ENCODE measurements around the gene MLYCD. TPM values are rescaled to one million over a fixed set of nuclear protein-coding genes. Genes with fewer than 3 reads are reported as not detected.

Gene MLYCD
- total RNA-seq, 5 donors from 2014 or later (not counting 1 experiment from before 2014, with no cell fraction given), result 7.2 to 10.3 (median 9.1) TPM

DNA sequence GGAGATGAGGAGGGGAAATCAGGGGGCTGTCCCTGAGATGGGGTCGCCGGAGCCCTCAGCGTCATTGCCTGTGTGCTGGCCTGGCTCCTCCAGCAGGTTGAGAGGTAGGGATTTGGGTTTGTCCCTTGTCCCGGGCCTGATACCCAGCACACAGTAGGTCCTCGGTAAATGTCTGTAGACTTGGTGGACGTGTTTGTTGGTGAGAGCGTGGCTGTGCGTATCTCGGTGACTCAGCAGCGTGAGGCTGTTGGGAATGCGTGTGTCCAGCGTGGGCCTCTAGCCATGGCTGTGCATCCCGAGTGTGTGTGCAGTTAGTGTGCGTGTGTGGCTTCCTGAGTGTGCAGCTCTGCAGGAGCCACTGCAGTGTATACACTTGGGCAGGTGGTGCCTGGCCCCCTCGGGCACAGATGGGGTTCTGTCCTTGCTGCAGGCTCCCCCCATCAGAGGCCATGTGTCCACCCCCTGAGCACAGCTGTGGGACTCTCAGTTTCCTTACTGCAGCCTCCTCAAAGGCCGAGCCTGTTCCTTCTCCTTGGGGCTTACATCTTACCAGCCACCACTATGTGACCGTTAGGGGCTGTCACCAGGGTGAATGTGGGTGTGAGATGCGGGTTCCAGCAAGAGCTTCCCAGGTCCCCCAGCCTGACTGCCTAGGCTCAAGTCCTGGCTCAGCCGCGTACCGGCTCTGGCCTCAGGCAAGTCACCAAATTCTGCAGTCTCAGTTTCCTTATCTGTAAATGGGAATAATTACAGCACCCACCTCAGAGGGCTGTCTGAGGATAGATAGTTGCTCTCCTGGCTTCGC is 74.9 kb downstream of the MLYCD start:
- Mint-ChIP-seq H3K4me3 (no peak overlapping the region), H3K36me3 (no peaks in the 10 kb centered on the region), H3K27me3 (peaks cover 17 to 37% of the 10 kb centered on the region in 2 donors), H3K27ac (no peak overlapping the region), H3K9me3 (peaks cover 0 to 9% (median 8%) of the 10 kb centered on the region in 3 donors), H3K4me1 (peaks cover 0 to 4% (median 0%) of the 10 kb centered on the region in 3 donors)
- H3K27me3 ChIP-seq (replicated peaks in 1 of 2; ENCODE audit: control insufficient read depth in 2 of 2, extremely low read depth in 1 of 2, insufficient read depth in 2 of 2, low read length in 1 of 2), result peaks cover 0 to 67% of the 10 kb centered on the region in 2 experiments
- no peaks in the 10 kb centered on the region for H3K36me3 ChIP-seq (ENCODE audit: control insufficient read depth in 2 of 2, extremely low read depth in 1 of 2, insufficient read depth in 1 of 2, low read length in 1 of 2)
- 73% methylated on average over 15 of the region's 22 CpGs for WGBS (ENCODE audit: insufficient coverage)
- ATAC-seq (replicated peaks in 1 of 4), result no peak
- no peak overlapping the region for H3K4me3 ChIP-seq (ENCODE audit: control insufficient read depth in 1 of 2, extremely low read depth in 1 of 2, low read length in 1 of 2)
- DNase-seq, result no peak
- no peak overlapping the region for H3K27ac ChIP-seq (ENCODE audit: low read length)
- ChIA-PET CTCF (no interaction called here), POLR2A (no interaction called here)
- H3K9me3 ChIP-seq, result no peaks in the 10 kb centered on the region
- H3K4me1 ChIP-seq (ENCODE audit: control insufficient read depth in 1 of 2, extremely low read depth in 1 of 2, insufficient read depth in 2 of 2, low read length in 2 of 2), result peaks cover 0 to 3% of the 10 kb centered on the region in 2 experiments

DNA sequence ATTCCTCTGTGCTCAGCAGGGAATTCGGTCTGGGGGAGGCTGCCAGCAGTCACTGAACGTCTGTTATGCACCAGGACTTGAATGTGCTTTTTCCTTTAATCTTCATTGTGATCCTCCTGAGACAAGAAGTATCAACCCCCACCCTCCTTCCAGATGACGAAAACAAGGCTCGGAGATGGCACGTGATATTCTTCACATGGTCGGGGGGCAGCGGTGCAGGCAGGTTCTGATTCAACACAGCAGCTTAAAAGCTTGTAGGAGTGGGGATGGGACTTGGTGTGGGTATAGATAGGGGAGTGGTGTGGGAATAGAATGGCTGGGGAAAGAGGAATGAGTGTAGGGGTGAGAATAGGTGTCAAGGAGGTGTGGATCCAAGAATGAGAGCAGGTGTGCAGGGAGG is 75.6 kb downstream of the MLYCD start:
- peaks cover 0 to 2% (median 0%) of the 10 kb centered on the region in 3 donors for H3K4me1 Mint-ChIP-seq
- Histone ChIP-seq H3K9me3 (no peaks in the 10 kb centered on the region), H3K4me1 (ENCODE audit: control insufficient read depth in 1 of 2, extremely low read depth in 1 of 2, insufficient read depth in 2 of 2, low read length in 2 of 2) (no peaks in the 10 kb centered on the region), H3K27me3 (replicated peaks in 1 of 2; ENCODE audit: control insufficient read depth in 2 of 2, extremely low read depth in 1 of 2, insufficient read depth in 2 of 2, low read length in 1 of 2) (peaks cover 0 to 63% of the 10 kb centered on the region in 2 experiments), H3K36me3 (ENCODE audit: control insufficient read depth in 2 of 2, extremely low read depth in 1 of 2, insufficient read depth in 1 of 2, low read length in 1 of 2) (no peaks in the 10 kb centered on the region), H3K27ac (ENCODE audit: low read length) (no peak overlapping the region), H3K4me3 (ENCODE audit: control insufficient read depth in 1 of 2, extremely low read depth in 1 of 2, low read length in 1 of 2) (no peak overlapping the region)
- ChIA-PET POLR2A (no interaction called here), CTCF (no interaction called here)
- peaks cover 0 to 13% (median 8%) of the 10 kb centered on the region in 3 donors for H3K9me3 Mint-ChIP-seq
- 60% methylated on average over 1 of the region's 7 CpGs for WGBS (ENCODE audit: insufficient coverage)
- ATAC-seq (replicated peaks in 1 of 4) (no peak), DNase-seq (no peak)
- H3K27me3 Mint-ChIP-seq, result peaks cover 17 to 34% of the 10 kb centered on the region in 2 donors
- no peak overlapping the region for H3K27ac Mint-ChIP-seq
- no peak overlapping the region for H3K4me3 Mint-ChIP-seq
- no peaks in the 10 kb centered on the region for H3K36me3 Mint-ChIP-seq

DNA sequence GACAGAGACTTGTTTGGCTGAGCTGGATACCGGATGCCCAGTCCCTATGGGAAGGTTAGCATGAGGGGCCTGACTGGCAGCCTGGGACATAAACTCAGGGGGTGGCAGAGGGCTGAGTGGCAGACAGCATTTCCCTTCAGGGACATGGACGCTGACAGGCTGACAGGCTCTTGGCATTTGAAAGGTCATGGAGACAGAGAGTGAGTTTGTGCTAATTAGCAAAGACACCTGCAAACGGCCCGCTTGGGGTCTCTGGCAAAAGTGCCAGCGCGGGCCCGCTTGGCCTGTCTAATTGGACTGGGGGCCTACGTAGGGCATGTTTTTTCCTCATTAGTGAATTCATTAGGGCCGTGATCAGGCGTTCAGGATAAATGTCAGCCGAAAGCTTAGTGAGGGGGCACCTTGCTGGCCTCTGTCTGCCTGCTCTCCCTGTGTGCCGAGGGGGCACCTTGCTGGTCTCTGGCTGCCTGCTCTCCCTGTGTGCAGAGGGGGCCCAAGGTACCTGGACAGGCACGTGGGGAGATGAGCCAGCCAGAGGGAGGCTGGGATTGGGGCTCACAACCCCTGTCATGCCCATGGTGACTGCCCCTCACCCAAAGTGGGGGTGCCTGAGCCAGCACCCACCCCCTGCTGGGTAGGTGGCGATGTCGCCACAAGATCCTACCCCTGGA is 76.8 kb downstream of the MLYCD start:
- POLR2A ChIA-PET, result no interaction called here
- 81% methylated on average over 15 of the region's 15 CpGs for WGBS (ENCODE audit: insufficient coverage)
- Histone ChIP-seq H3K4me3 (ENCODE audit: control insufficient read depth in 1 of 2, extremely low read depth in 1 of 2, low read length in 1 of 2) (no peak overlapping the region), H3K9me3 (no peaks in the 10 kb centered on the region), H3K36me3 (ENCODE audit: control insufficient read depth in 2 of 2, extremely low read depth in 1 of 2, insufficient read depth in 1 of 2, low read length in 1 of 2) (no peaks in the 10 kb centered on the region), H3K4me1 (ENCODE audit: control insufficient read depth in 1 of 2, extremely low read depth in 1 of 2, insufficient read depth in 2 of 2, low read length in 2 of 2) (no peaks in the 10 kb centered on the region), H3K27ac (ENCODE audit: low read length) (no peak overlapping the region), H3K27me3 (replicated peaks in 1 of 2; ENCODE audit: control insufficient read depth in 2 of 2, extremely low read depth in 1 of 2, insufficient read depth in 2 of 2, low read length in 1 of 2) (peaks cover 0 to 55% of the 10 kb centered on the region in 2 experiments)
- Mint-ChIP-seq H3K36me3 (no peaks in the 10 kb centered on the region), H3K9me3 (peaks cover 0 to 13% (median 8%) of the 10 kb centered on the region in 3 donors), H3K4me3 (no peak overlapping the region), H3K27me3 (peaks cover 17 to 22% of the 10 kb centered on the region in 2 donors), H3K27ac (no peak overlapping the region), H3K4me1 (no peaks in the 10 kb centered on the region)
- ATAC-seq (replicated peaks in 1 of 4) (no peak), DNase-seq (no peak)
- CTCF ChIA-PET, result no interaction called here

Other genes starting within 250 kb of the MLYCD start
- 10 to 100 TPM; 17.7 to 33.3 (median 30.0) TPM for gene HSBP1, start 91.1 kb upstream of the MLYCD start, total RNA-seq
- gene OSGIN1, start 54.1 kb downstream of the MLYCD start, total RNA-seq, result 1 to 10 TPM in 3 of 5 donors, under 1 TPM in 2; 0.41 to 2.8 (median 1.1) TPM
- gene NECAB2, start 69.1 kb downstream of the MLYCD start, total RNA-seq, result not detected
- gene SLC38A8, start 143.7 kb downstream of the MLYCD start, total RNA-seq, result not detected
- gene MBTPS1, start 217.8 kb downstream of the MLYCD start, total RNA-seq, result 100 to 1,000 TPM; 122 to 142 (median 131) TPM
- gene HSDL1, start 246.1 kb downstream of the MLYCD start, total RNA-seq, result 10 to 100 TPM; 11.9 to 23.5 (median 20.4) TPM
- gene DNAAF1, start 246.2 kb downstream of the MLYCD start, total RNA-seq, result under 1 TPM in 2 of 5 donors, not detected in 3; 0.16 to 0.32 TPM

Measured in T-cell (primary cell).